SJSA1 (cell line): Measurements from ENCODE around the gene CDK14. TPM values are rescaled to one million over a fixed set of nuclear protein-coding genes. Genes with fewer than 3 reads are reported as not detected.

Source experiments
- DNase-seq, 2 experiments: peaks; one replicate each; pipeline ENCODE4 v3.0.0-alpha.2; 2015 to 2020; ENCODE audit warnings: low spot score in 2 of 2, low read depth in 1 of 2
- H3K27ac ChIP-seq: fragments of 250-450 bp; sonication (Bioruptor Pico); 2 replicates; pipeline ENCODE4 v1.5.1; 2020; ENCODE audit warnings: mild to moderate bottlenecking, moderate library complexity
- H3K27me3 ChIP-seq: fragments of 250-450 bp; sonication (Bioruptor Pico); replicated peaks from 2 replicates; pipeline ENCODE4 v1.5.1; 2020; ENCODE audit warnings: mild to moderate bottlenecking, moderate library complexity
- H3K36me3 ChIP-seq: fragments of 250-450 bp; sonication (Bioruptor Pico); 2 replicates; pipeline ENCODE4 v1.5.1; 2020; ENCODE audit warnings: mild to moderate bottlenecking
- H3K4me1 ChIP-seq: fragments of 250-450 bp; sonication (Bioruptor Pico); replicated peaks from 2 replicates; pipeline ENCODE4 v1.6.1; 2021; ENCODE audit warnings: mild to moderate bottlenecking
- H3K4me3 ChIP-seq: fragments of 250-450 bp; sonication (Bioruptor Pico); 2 replicates; pipeline ENCODE4 v1.5.1; 2020; ENCODE audit warnings: mild to moderate bottlenecking
- H3K9me3 ChIP-seq: fragments of 250-450 bp; sonication (Bioruptor Pico); replicated peaks from 2 replicates; pipeline ENCODE4 v1.5.1; 2020; ENCODE audit warnings: mild to moderate bottlenecking
- total RNA-seq: library from RNA; depleted of rRNA; stranded (reverse); fragments of >200 nt; shearing (Covaris generic); gene quantifications from 2 replicates; pipeline ENCODE4 v1.2.3, GENCODE V29; 2014

The CDK14 gene
- total RNA-seq, 1 experiment from 2014 or later: 20.8 TPM

DNA sequence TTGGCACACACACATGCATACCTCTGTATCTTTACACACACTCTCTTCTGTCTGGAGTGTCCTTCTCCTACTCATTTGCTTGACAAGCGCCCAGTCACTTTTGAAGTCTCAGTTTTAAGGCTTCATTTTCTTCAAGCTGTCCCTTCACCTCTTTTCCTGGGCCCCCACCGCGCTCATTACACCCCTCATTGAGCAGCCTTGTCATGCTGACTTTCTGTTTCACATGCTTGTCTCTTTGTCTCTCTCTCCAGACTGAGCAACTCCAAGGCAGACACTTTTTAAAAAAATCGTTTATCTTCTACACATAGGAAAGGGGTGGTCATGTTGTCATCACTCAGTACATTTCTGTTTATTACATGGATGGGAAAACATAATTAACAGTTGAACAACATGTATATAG is 442.9 kb downstream of the CDK14 start:
- DNase-seq: no peak
- Histone ChIP-seq H3K4me1 (no peaks in the 10 kb centered on the region), H3K27ac (no peak overlapping the region), H3K4me3 (no peak overlapping the region), H3K36me3 (no peaks in the 10 kb centered on the region), H3K9me3 (no peaks in the 10 kb centered on the region), H3K27me3 (no peaks in the 10 kb centered on the region)

DNA sequence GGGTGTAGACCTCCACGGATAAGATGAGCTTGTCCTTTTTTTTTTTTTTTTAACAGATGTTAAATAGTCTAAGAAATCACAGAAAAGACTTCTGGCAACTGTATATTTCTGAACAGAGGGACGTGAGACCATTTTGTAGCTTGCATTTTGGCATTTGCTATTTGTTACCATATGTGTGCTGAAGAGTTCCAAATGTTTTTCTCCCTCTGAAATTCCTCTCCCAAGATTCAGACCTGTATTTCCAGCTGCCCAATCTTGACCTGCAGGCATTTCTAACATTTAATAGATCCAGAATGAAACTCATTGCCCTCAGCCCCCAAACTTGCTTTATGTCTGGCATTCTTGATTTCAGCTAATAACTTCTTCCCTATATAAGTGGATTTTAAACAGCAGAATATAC is 445.0 kb downstream of the CDK14 start:
- DNase-seq: no peak
- Histone ChIP-seq H3K9me3 (no peaks in the 10 kb centered on the region), H3K4me3 (no peak overlapping the region), H3K27me3 (no peaks in the 10 kb centered on the region), H3K4me1 (no peaks in the 10 kb centered on the region), H3K27ac (no peak overlapping the region), H3K36me3 (no peaks in the 10 kb centered on the region)

DNA sequence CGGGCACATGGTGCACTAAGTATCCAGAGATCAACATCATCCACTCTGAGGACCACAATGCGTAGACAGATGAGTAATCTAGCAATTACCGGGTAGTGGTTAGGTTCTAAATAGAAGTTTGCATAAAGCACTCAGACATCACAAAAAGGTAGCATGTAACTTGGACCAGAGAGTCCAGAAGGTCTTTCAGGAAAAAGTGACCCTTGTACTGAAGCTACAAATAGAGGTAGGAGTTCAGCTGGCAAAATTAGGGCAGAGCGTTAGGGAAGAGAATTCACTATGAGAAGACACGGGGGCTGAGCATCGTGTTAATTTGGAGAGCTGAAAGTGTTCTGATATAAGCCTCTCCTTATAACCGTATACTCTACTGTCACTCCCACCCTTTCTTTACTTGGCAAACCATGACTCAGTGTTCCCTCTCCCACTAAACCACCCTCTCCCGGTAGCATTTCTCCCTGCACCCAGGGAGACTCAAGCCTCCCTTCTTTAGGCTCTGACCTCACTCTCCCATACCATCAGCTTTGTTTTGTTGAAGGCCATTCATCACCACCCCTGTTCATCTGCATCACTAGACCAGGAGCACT is 445.9 kb downstream of the CDK14 start:
- Histone ChIP-seq H3K4me1 (no peaks in the 10 kb centered on the region), H3K27ac (no peak overlapping the region), H3K4me3 (no peak overlapping the region), H3K9me3 (no peaks in the 10 kb centered on the region), H3K27me3 (no peaks in the 10 kb centered on the region), H3K36me3 (no peaks in the 10 kb centered on the region)
- DNase-seq: no peak

DNA sequence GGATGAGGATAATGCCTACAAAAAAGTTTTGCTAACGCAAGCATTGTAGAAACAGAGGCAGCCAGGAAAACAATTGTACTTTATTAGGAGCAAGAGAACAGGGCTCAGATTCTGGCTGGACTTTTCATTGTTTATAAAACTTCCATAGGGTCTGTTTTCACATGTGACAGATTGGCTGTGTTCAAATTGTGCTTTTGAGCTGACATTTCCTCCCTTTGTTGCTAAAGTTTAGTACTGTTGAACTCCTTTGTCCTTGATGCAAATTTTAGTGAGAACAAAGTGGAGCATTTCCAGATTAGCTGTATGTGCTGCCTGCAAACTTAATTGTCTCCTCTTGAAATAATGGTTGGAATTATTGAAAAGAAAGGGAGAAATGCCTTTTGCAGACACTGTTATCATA is 447.1 kb downstream of the CDK14 start:
- DNase-seq: no peak
- no peaks in the 10 kb centered on the region for H3K4me1 ChIP-seq
- H3K27me3 ChIP-seq: no peaks in the 10 kb centered on the region
- H3K36me3 ChIP-seq: no peaks in the 10 kb centered on the region
- no peak overlapping the region for H3K27ac ChIP-seq
- no peak overlapping the region for H3K4me3 ChIP-seq
- H3K9me3 ChIP-seq: no peaks in the 10 kb centered on the region

DNA sequence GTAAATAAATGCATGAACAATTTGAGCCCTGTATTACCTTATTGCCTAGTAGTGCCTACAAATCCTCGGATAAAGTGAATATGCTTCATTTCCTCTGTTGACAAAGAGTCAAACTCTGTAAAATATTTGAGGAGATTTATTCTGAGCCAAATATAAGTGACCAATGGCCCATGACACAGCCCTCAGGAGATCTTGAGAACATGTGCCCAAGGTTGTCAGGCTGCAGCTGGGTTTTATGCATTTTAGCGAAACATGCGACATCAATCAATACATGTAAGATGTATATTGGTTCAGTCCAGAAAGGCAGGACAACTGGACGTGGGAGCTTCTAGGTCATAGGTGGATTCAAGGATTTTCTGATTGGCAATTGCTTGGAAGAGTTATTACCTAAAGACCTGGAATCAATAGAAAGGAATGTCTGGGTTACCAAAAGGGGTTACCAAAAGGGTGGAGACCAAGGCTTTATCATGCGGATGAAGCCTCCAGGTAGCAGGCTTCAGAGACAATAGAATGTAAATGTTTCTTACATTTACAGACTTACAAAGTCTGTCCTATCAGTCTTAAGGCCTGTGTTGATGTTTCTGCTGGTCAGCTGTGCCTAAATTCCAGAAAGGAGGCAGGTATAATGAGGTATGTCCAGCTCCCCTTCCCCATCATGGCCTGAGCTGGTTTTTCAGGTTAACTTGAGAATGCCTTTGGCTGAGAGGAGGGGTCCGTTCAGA is 448.0 kb downstream of the CDK14 start:
- Histone ChIP-seq H3K36me3 (no peaks in the 10 kb centered on the region), H3K9me3 (no peaks in the 10 kb centered on the region), H3K4me3 (no peak overlapping the region), H3K27me3 (no peaks in the 10 kb centered on the region), H3K27ac (no peak overlapping the region), H3K4me1 (no peaks in the 10 kb centered on the region)
- no peak for DNase-seq

DNA sequence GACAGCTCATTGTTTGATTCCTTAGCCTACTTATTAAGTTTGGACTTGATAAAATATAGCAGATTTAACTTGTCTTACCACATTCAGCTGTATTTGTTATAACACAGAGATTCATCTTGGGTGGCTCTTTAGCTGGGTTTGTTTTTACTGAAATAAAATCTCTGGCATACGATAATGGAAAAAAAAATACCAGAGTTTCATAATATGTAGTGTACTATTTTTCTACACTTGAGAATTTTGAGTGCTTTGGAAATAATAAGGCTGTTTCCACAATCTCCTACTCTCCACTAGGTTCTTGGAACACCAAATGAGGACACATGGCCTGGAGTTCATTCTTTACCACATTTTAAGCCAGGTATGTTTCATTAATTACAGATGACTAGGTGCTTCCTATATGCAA is 449.5 kb downstream of the CDK14 start:
- no peak for DNase-seq
- no peaks in the 10 kb centered on the region for H3K36me3 ChIP-seq
- H3K27me3 ChIP-seq: no peaks in the 10 kb centered on the region
- H3K27ac ChIP-seq: no peak overlapping the region
- H3K4me3 ChIP-seq: no peak overlapping the region
- H3K9me3 ChIP-seq: no peaks in the 10 kb centered on the region
- 0 out of 2 replicates have a peak, but pooled peaks cover under 1% of the 10 kb centered on the region for H3K4me1 ChIP-seq

DNA sequence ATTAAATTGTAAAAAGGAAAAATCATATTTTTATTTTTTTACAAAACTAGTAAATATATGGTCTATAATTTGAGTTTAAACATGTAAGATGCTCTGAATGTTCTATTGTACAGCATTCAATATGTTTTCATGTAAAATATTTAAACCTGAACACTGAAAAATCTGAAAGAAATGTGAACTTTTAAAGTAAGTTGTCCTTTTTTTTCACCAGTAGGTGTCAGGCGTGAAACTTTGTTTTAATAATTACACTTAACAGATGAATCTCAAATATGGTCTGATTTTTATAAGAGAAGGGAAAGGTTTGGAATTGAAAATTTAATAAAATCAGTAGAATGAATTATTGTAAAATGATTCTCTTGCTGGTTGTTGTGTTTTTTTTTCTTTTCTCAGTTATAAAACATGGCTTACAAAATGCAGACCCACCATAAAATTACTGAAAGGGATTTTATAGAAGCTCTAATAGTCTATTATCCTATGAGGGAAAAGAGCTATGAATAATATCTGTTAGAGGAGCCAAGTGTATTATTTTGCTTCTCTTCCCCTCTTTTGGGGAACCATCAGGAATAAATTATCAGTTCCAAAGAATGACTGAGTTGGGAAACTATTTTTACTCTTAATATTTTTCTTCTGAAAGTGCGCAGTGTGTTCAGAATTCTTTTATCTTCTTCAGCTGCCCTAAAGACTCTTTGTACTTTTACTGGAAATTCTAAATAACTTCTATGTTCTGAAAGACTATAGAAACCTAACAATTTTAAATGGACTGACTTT is 450.4 kb downstream of the CDK14 start:
- Histone ChIP-seq H3K27ac (no peak overlapping the region), H3K9me3 (no peaks in the 10 kb centered on the region), H3K36me3 (no peaks in the 10 kb centered on the region; the same call in 1 of the 2 replicates), H3K4me3 (no peak overlapping the region), H3K27me3 (no peaks in the 10 kb centered on the region), H3K4me1 (0 out of 2 replicates have a peak, but pooled peaks cover 3% of the 10 kb centered on the region)
- DNase-seq: no peak

DNA sequence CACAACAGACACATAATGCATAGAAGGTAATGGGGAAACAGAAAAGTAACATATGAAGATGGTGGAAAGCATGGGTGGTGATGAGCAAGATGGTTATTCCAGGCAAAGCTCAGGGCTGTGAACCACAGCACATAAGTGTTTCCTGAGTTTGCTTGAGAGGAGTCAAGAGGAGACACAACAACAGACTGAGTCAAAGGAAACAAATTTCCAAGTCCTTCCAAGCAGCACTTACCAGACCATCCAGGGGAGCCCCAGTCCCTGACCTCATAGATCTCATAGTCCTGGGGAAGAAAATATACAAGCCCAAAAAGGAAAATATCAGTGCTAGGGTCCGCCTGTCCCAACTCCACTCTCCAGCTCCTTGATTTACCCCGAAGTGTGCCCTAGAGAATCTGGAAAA is 451.5 kb downstream of the CDK14 start:
- DNase-seq: no peak
- Histone ChIP-seq H3K27me3 (no peaks in the 10 kb centered on the region), H3K27ac (no peak overlapping the region), H3K4me3 (no peak overlapping the region), H3K4me1 (0 out of 2 replicates have a peak, but pooled peaks cover 3% of the 10 kb centered on the region), H3K9me3 (no peaks in the 10 kb centered on the region), H3K36me3 (no peaks in the 10 kb centered on the region; the same call in 1 of the 2 replicates)

DNA sequence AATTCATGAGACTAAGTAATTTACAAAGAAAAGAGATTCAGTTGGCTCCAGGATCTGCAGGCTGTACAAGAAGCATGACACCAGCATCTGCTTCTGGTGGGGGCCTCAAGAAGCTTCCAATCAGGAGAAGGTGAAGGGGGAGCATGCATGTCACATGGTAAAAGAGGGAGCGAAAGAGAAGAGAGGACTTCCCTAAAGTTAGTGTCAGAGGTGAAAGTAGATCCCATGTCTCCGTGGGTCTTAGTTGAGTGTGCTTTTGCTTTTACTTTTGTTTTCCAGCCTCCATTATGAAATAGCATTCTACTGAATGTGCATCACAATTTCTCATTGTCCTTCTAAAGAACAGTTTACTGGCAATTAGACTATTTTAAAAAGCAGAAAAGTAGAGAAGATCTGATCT is 454.6 kb downstream of the CDK14 start:
- no peak overlapping the region for H3K27ac ChIP-seq
- no peaks in the 10 kb centered on the region for H3K9me3 ChIP-seq
- H3K4me3 ChIP-seq: no peak overlapping the region
- DNase-seq: no peak
- H3K4me1 ChIP-seq: 0 out of 2 replicates have a peak, but pooled peaks cover 3% of the 10 kb centered on the region
- no peaks in the 10 kb centered on the region for H3K27me3 ChIP-seq
- no peaks in the 10 kb centered on the region; the same call in 1 of the 2 replicates for H3K36me3 ChIP-seq

DNA sequence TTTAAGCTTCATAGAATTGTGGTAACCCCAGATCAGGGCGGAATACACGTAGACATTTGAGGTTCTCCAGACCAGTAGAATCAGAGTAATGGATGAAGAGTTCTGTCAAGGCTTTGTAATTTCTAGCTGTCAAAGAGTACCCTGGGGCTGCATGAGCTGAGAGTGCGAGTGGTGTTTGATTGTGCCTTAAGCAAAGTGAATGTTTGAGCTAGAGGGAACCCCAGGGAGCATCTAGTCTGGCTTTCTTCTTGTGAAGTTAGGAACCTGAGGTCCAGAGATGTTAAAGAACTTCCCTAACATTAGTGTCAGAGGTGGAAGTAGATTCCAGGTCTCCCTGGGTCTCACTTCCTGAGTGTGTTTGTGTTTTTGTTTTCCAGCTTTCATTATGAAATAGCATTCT is 455.8 kb downstream of the CDK14 start:
- no peak overlapping the region for H3K27ac ChIP-seq
- DNase-seq: no peak
- no peaks in the 10 kb centered on the region for H3K27me3 ChIP-seq
- H3K4me3 ChIP-seq: no peak overlapping the region
- H3K9me3 ChIP-seq: no peaks in the 10 kb centered on the region
- no peaks in the 10 kb centered on the region; the same call in 1 of the 2 replicates for H3K36me3 ChIP-seq
- 0 out of 2 replicates have a peak, but pooled peaks cover 3% of the 10 kb centered on the region for H3K4me1 ChIP-seq

DNA sequence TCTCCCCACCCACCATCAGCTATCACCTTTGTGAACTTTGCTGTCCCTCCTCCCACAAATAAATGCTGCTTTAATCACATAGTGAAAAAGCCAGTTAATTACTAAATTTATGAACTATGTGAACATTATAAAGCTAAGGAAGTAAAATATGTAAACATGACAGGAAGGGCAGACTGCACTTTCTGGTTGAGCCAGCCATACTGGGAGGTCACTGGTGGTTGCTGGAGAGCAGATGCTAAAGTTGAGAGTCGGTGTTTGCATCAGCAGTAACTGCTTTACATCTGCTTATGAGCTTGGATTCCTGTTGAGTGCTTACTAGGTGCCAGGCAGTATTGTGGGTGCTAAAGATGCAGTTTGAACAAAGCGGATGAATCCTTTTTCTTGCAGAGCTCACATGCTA is 458.3 kb downstream of the CDK14 start:
- no peak for DNase-seq
- Histone ChIP-seq H3K36me3 (no peaks in the 10 kb centered on the region; the same call in 1 of the 2 replicates), H3K27ac (no peak overlapping the region), H3K27me3 (no peaks in the 10 kb centered on the region), H3K9me3 (no peaks in the 10 kb centered on the region), H3K4me3 (no peak overlapping the region), H3K4me1 (0 out of 2 replicates have a peak, but pooled peaks cover 3% of the 10 kb centered on the region)

DNA sequence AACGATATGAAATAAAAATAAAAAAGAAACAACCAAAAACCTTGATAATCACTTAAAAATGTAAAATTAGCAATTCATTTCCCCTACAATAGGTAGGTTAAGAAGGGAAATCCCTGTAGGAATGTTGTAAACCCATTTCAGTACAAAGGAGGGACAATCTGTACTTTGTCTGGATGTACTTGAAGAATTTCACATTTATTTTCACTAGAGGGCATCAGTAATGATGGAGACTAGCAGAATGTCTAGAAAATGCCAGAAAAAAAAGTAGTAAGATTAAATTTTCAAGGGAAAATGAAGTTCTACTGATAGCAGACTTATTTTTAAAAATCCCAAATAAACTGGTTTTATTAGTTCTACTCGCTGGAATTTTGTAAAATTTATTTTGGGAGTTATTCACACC is 459.1 kb downstream of the CDK14 start:
- Histone ChIP-seq H3K9me3 (no peaks in the 10 kb centered on the region), H3K27me3 (no peaks in the 10 kb centered on the region)

DNA sequence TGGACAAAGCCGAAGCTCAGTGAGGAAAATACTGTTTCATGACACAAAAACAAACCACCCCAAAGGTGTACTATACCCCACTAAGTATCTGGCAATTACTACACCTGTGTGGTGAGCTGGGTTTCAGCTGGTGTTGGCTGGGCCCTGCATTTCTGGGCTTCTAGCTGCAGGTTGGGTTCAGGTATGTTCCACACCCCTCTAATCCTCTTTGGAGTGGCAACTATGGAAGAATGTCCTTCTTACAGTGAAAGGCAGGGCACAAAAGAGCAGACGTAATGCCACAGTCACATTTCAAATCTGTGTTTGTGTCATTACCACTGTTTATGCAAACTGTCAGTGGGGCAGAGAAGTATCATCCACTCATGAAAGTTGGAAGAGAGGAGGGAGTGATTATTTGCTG is 466.6 kb downstream of the CDK14 start:
- Histone ChIP-seq H3K9me3 (no peaks in the 10 kb centered on the region), H3K27ac (no peak overlapping the region), H3K36me3 (no peaks in the 10 kb centered on the region), H3K4me1 (no peaks in the 10 kb centered on the region), H3K4me3 (no peak overlapping the region), H3K27me3 (no peaks in the 10 kb centered on the region)
- no peak for DNase-seq

More for the DNA sequence above, 459.1 kb downstream of the CDK14 start:
- no peak overlapping the region for H3K27ac ChIP-seq
- H3K36me3 ChIP-seq: no peaks in the 10 kb centered on the region; the same call in 1 of the 2 replicates
- no peak overlapping the region for H3K4me3 ChIP-seq
- DNase-seq: no peak
- H3K4me1 ChIP-seq: 0 out of 2 replicates have a peak, but pooled peaks cover 3% of the 10 kb centered on the region

DNA sequence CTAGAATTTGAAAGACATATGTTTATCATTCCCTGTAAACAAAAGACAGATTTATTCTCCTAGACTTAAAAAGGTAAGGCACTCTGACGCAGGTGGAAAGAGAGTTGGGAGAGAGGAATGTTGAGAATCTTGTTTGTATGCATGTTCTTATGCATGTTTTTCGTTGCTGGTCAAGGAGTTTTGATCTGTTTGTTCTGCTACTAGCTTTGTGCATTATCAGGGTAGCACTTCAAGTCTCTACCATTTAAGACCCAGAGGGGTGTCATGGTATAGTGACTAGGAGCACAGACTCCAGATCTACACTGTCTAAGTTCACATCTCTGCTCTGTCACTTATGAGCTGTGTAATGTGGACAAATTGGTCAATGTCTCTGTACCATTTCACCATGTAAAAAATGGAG is 467.9 kb downstream of the CDK14 start:
- Histone ChIP-seq H3K9me3 (no peaks in the 10 kb centered on the region), H3K4me3 (no peak overlapping the region), H3K27me3 (no peaks in the 10 kb centered on the region), H3K36me3 (no peaks in the 10 kb centered on the region), H3K27ac (no peak overlapping the region), H3K4me1 (no peaks in the 10 kb centered on the region)
- DNase-seq: no peak
